BE2C (cell line): ENCODE data around the gene MS4A5. TPM values are rescaled to one million over a fixed set of nuclear protein-coding genes. Genes with fewer than 3 reads are reported as not detected.

Source experiments
- DNase-seq: peaks from one replicate; pipeline ENCODE4 v3.0.0-alpha.2; 2020
- H3K27me3 ChIP-seq: fragments of 250-450 bp; sonication (Bioruptor Pico); 2 replicates; pipeline ENCODE4 v1.5.1; 2020; ENCODE audit warnings: mild to moderate bottlenecking
- H3K36me3 ChIP-seq: fragments of 250-450 bp; sonication (Bioruptor Pico); 2 replicates; pipeline ENCODE4 v1.5.1; 2020; ENCODE audit warnings: mild to moderate bottlenecking
- H3K4me1 ChIP-seq: fragments of 250-450 bp; sonication (Bioruptor Pico); 2 replicates; pipeline ENCODE4 v1.5.1; 2020
- H3K4me3 ChIP-seq: 2 replicates; pipeline ENCODE4 v1.5.1; 2011; ENCODE audit warnings: low read depth, low read length
- H3K9me3 ChIP-seq: fragments of 250-450 bp; sonication (Bioruptor Pico); 2 replicates; pipeline ENCODE4 v1.5.1; 2020
- CTCF ChIP-seq: IDR thresholded peaks from 2 replicates; pipeline ENCODE4 v1.5.1; 2012; ENCODE audit warnings: mild to moderate bottlenecking, low read depth, low read length
- polyA plus RNA-seq: library from polyadenylated mRNA; unstranded; fragments of >200 nt; gene quantifications from one replicate; pipeline ENCODE4 v1.2.1, GENCODE V29; 2012; ENCODE audit warnings: low read depth, missing spikeins; ENCODE audit not compliant: insufficient read length, insufficient read depth

Gene MS4A5
- not detected for polyA plus RNA-seq

- no peak for DNase-seq
- no peaks in the 10 kb centered on the region for H3K36me3 ChIP-seq
- no peaks in the 10 kb centered on the region for H3K4me1 ChIP-seq
- H3K9me3 ChIP-seq, result no peaks in the 10 kb centered on the region
- H3K27me3 ChIP-seq, result no peaks in the 10 kb centered on the region
- H3K4me3 ChIP-seq, result no peak within 1 kb of the TSS
- TF ChIP-seq CTCF, result no peak
Observed at GRCh38 chr11:60429272-60429671, at the start of gene MS4A5. Gene MS4A5, plus strand, starts transcription at chr11:60429572. Its CDS starts 103 bp downstream, at chr11:60429675.

GRCh38 chr11:60389279-60389910 lies 40.0 kb upstream of the MS4A5 start:
- Histone ChIP-seq H3K27me3 (no peaks in the 10 kb centered on the region), H3K4me1 (no peaks in the 10 kb centered on the region), H3K9me3 (no peaks in the 10 kb centered on the region), H3K4me3 (no peak overlapping the region), H3K36me3 (no peaks in the 10 kb centered on the region)
- DNase-seq, result no peak
- TF ChIP-seq CTCF, result no peak

- TF ChIP-seq CTCF, result no peak
- H3K27me3 ChIP-seq, result no peaks in the 10 kb centered on the region
Observed at GRCh38 chr11:60390419-60390818, 39.0 kb upstream of the MS4A5 start.

GRCh38 chr11:60392361-60392760 lies 37.0 kb upstream of the MS4A5 start:
- Histone ChIP-seq H3K4me3 (no peak overlapping the region), H3K4me1 (no peaks in the 10 kb centered on the region), H3K27me3 (no peaks in the 10 kb centered on the region), H3K9me3 (no peaks in the 10 kb centered on the region), H3K36me3 (no peaks in the 10 kb centered on the region)
- no peak for TF ChIP-seq CTCF
- no peak for DNase-seq

More at GRCh38 chr11:60390419-60390818, 39.0 kb upstream of the MS4A5 start:
- Histone ChIP-seq H3K36me3 (no peaks in the 10 kb centered on the region), H3K4me3 (no peak overlapping the region), H3K4me1 (no peaks in the 10 kb centered on the region), H3K9me3 (no peaks in the 10 kb centered on the region)
- DNase-seq, result no peak

- no peak for DNase-seq
- Histone ChIP-seq H3K4me1 (no peaks in the 10 kb centered on the region), H3K4me3 (no peak overlapping the region), H3K36me3 (no peaks in the 10 kb centered on the region), H3K27me3 (no peaks in the 10 kb centered on the region), H3K9me3 (no peaks in the 10 kb centered on the region)
- no peak for TF ChIP-seq CTCF
Observed at GRCh38 chr11:60393016-60393415, 36.4 kb upstream of the MS4A5 start.

- Histone ChIP-seq H3K4me3 (no peak overlapping the region), H3K9me3 (no peaks in the 10 kb centered on the region), H3K27me3 (no peaks in the 10 kb centered on the region), H3K36me3 (no peaks in the 10 kb centered on the region), H3K4me1 (no peaks in the 10 kb centered on the region)
- no peak for DNase-seq
- no peak for TF ChIP-seq CTCF
Observed at GRCh38 chr11:60394666-60395380, 34.5 kb upstream of the MS4A5 start.
